ENCODE data around the gene CDH3.

The CDH3 gene

GRCh38 chr16:68644715-68645493, at the start of gene CDH3:
TSS of gene CDH3 (plus strand) at chr16:68645310. CDS start at chr16:68645380, 70 bp downstream.
- peak; percentile 22 for DNase-seq

- DNase-seq = no peak
Measured at GRCh38 chr16:68596266-68596665, 48.8 kb upstream of the CDH3 start.

- DNase-seq = no peak
Measured at GRCh38 chr16:68599586-68599985, 45.5 kb upstream of the CDH3 start.

- DNase-seq = no peak
Measured at GRCh38 chr16:68605746-68606145, 39.4 kb upstream of the CDH3 start.

GRCh38 chr16:68607443-68607842, 37.7 kb upstream of the CDH3 start:
- no peak for DNase-seq

- DNase-seq = no peak
Measured at GRCh38 chr16:68608330-68608729, 36.8 kb upstream of the CDH3 start.

GRCh38 chr16:68612996-68613395, 32.1 kb upstream of the CDH3 start:
- DNase-seq = no peak

- DNase-seq = no peak
Measured at GRCh38 chr16:68617734-68618133, 27.4 kb upstream of the CDH3 start.

- no peak for DNase-seq
Measured at GRCh38 chr16:68626557-68626956, 18.6 kb upstream of the CDH3 start.

GRCh38 chr16:68627951-68628425, 17.1 kb upstream of the CDH3 start:
- DNase-seq = no peak

- no peak for DNase-seq
Measured at GRCh38 chr16:68629351-68629910, 15.7 kb upstream of the CDH3 start.

GRCh38 chr16:68636064-68636560, 9.0 kb upstream of the CDH3 start:
- no peak for DNase-seq

- DNase-seq = no peak
Measured at GRCh38 chr16:68636818-68637217, 8.3 kb upstream of the CDH3 start.

- DNase-seq = no peak
Measured at GRCh38 chr16:68640972-68641371, 4.1 kb upstream of the CDH3 start.

- no peak for DNase-seq
Measured at GRCh38 chr16:68642047-68642435, 3.1 kb upstream of the CDH3 start.

- no peak for DNase-seq
Measured at GRCh38 chr16:68642436-68643101, 2.5 kb upstream of the CDH3 start.

- DNase-seq = no peak
Measured at GRCh38 chr16:68643227-68643626, 1.9 kb upstream of the CDH3 start.

GRCh38 chr16:68643847-68644246, 1.3 kb upstream of the CDH3 start:
- DNase-seq = no peak

- no peak for DNase-seq
Measured at GRCh38 chr16:68644296-68644695, 814 bp upstream of the CDH3 start.

GRCh38 chr16:68645494-68646388, 631 bp downstream of the CDH3 start:
- DNase-seq = no peak

GRCh38 chr16:68646953-68647659, 2.0 kb downstream of the CDH3 start:
- DNase-seq = no peak

- DNase-seq = no peak
Measured at GRCh38 chr16:68651136-68651535, 6.0 kb downstream of the CDH3 start.
